GM18907 (cell line): ENCODE data around the gene CTRB1.
"Not testable (repeated sequence)": the region's sequence is repeated elsewhere in the genome, so short reads cannot be mapped to it uniquely, and the experiment has no call there.

Experiments used
- ATAC-seq: cut with Tn5 transposase; IDR thresholded peaks from one replicate; pipeline ENCODE4 v1.9.1; 2021; ENCODE audit warnings: mild to moderate bottlenecking, moderate library complexity; ENCODE audit not compliant: unreplicated experiment

Gene CTRB1

GRCh38 chr16:75267631-75268264 is 49.0 kb downstream of the CTRB1 start:
- no peak for ATAC-seq

DNA sequence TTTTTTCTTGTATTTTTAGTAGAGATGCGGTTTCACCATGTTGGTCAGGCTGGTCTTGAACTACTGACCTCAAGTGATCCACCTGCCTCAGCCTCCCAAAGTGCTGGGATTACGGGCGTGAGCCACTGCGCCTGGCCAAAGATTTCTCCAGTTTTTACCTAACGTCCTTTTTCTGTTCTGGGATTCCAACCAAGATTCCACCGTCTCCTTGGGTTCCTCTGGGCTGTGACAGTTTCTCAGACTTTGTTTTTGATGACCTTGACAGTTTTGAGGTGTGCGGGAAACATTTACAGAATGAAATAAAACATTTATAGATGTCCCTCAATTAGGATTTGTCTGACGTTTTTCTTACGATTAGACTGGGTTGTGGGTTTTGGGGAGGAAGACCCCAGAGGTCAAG is 50.6 kb downstream of the CTRB1 start:
- not testable (repeated sequence) for ATAC-seq

DNA sequence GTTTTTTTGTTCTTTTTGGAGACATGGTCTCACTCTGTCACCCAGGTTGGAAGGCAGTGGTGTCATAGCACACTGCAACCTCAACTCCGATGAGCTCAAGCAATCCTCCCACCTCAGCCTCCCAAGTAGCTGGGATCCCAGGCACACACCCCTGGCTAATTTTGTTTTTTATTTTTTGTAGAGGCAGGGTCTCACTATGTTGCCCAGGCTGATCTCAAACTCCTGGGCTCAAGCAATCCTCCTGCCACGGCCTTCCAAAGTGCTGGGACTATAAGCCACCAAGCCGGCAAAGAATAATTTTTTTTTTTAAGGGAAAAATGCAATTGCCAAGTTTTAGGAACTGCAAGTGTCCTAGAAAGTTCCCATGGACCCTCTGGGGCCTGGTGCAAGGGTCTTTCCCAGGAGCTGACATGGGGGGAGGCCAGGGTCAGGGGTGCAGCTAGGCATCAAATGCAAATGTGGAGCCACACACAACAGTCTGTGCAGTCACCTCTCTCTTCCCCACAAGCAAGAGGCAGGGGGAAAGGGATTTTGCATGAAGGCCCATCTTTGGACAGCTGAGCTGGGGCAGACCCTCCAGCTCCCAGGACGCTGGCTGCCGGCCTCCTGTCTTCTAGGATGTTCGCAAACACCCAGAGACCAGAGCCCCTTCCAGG is 52.8 kb downstream of the CTRB1 start:
- peak; percentile 31 for ATAC-seq

DNA sequence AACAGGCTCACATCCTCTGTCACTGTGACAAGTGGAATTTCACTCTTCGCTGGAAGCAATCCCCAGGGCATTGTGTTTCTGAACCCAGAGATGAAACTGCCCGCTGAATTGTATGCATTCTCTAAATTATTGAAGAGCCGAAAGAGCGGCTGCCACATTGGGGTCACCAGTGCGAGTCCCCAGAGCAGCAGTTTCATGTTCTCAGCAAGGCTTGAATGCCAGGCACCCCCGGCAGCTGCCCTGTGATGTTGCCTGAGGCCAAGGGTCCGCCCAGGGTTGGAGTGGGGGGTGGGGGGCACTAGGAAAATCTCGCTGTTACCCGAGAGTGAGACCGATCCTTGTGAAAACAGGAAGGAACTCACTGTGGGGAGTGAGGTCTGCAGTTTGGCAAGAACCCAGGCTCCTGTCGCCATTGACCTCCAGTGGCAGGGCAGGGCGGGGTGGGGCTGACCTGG is 53.3 kb downstream of the CTRB1 start:
- peak; percentile 71 for ATAC-seq

GRCh38 chr16:75272629-75273028 is 53.8 kb downstream of the CTRB1 start:
- not testable (repeated sequence) for ATAC-seq

DNA sequence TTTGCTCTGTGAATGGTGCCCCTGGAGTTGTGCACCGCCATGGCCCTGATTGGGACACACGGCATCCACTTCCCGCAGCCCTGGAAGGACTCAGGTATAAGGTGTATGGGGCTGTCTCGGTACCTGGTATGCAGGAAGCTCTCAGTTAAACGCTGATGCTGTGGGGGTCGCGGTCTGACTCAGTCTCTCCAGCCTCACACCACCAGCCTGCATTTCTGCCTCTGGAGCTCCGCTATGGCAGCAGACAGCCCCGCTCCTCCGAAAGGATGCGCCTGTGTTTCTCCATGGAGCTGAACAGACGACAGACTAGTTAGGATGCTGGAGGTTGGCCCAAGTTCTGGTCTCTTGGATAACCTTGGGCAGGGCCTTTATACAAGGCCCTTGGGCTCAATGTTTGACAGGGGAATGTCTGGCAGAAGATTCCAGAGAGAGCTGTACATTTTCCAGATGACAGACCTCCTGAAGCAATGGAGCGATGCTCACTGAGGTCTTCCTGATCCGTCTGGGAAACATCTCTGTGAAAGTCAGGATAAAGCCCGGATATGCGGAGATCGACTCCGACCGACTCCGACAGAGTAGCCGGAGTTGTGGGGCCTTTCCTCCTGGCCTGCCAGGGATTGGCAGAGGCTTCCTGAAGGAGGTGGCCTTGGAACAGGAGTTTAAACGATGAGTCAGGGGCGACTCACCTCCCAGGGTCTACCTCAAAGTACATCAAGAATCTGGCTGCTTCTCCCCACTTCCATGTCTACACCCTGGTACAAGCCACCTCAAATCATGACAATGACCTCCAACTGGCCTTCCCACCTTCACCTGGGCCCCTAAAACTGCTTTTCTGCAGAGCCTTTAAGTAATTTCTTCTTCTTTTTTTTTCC is 54.5 kb downstream of the CTRB1 start:
- no peak for ATAC-seq
